Liver (tissue), 9 donors: ENCODE measurements around the gene LPP. TPM values are rescaled to one million over a fixed set of nuclear protein-coding genes. Genes with fewer than 3 reads are reported as not detected.
A peak's percentile ranks its signal among the peaks of the same experiment; 100 is the strongest.

Experiments
- DNase-seq: peaks from one replicate; pipeline ENCODE4 v3.0.0-alpha.2; 2017; ENCODE audit warnings: low spot score
- H3K27ac ChIP-seq, 2 donors: one replicate each; pipeline ENCODE4 v1.7.0; 2013; ENCODE audit warnings: inconsistent platforms in 2 of 2, low read length in 2 of 2, control low read depth in 1 of 2, low read depth in 1 of 2, mild to moderate bottlenecking in 1 of 2
- H3K27me3 ChIP-seq, 4 donors: one replicate each; pipeline versions ENCODE4 v1.6.1 to v1.7.0; 2013; ENCODE audit warnings: low read length in 3 of 4, inconsistent platforms in 1 of 4, mild to moderate bottlenecking in 1 of 4, moderate library complexity in 1 of 4; ENCODE audit not compliant: control insufficient read depth in 4 of 4, insufficient read depth in 4 of 4
- H3K36me3 ChIP-seq, 4 donors: one replicate each; pipeline versions ENCODE4 v1.6.1 to v1.7.0; 2013; ENCODE audit warnings: low read length in 3 of 4, mild to moderate bottlenecking in 3 of 4, low read depth in 1 of 4, moderate library complexity in 1 of 4; ENCODE audit not compliant: control insufficient read depth in 4 of 4, insufficient read depth in 3 of 4
- H3K4me1 ChIP-seq, 4 donors: one replicate each; pipeline versions ENCODE4 v1.6.1 to v1.7.0; 2013; ENCODE audit warnings: low read length in 3 of 4, mild to moderate bottlenecking in 3 of 4, moderate library complexity in 1 of 4; ENCODE audit not compliant: control insufficient read depth in 4 of 4, insufficient read depth in 4 of 4
- H3K4me3 ChIP-seq, 3 donors: one replicate each; pipeline versions ENCODE4 v1.6.1 to v1.7.0; 2013; ENCODE audit warnings: low read length in 3 of 3, control low read depth in 1 of 3, low read depth in 1 of 3, mild to moderate bottlenecking in 1 of 3
- H3K9ac ChIP-seq, 2 donors: one replicate each; pipeline ENCODE4 v1.7.0; 2013; ENCODE audit warnings: low read length in 2 of 2, mild to moderate bottlenecking in 2 of 2, moderate library complexity in 2 of 2, control low read depth in 1 of 2, low read depth in 1 of 2
- H3K9me3 ChIP-seq, 4 donors: one replicate each; pipeline versions ENCODE4 v1.6.1 to v1.7.0; 2013; ENCODE audit warnings: low read length in 3 of 4; ENCODE audit not compliant: control insufficient read depth in 4 of 4
- ATF3 ChIP-seq: IDR thresholded peaks from 2 replicates; pipeline ENCODE4 v1.6.1; 2016; ENCODE audit warnings: antibody characterized with exemption
- EGR1 ChIP-seq, 2 donors: IDR thresholded peaks; 2 replicates each; pipeline ENCODE4 v1.6.1; 2016 to 2018; ENCODE audit warnings: antibody characterized with exemption in 2 of 2, low read depth in 2 of 2
- FOXA1 ChIP-seq: IDR thresholded peaks from 2 replicates; pipeline ENCODE4 v1.6.1; 2016; ENCODE audit warnings: antibody characterized with exemption
- FOXA2 ChIP-seq: IDR thresholded peaks from 2 replicates; pipeline ENCODE4 v1.6.1; 2016; ENCODE audit warnings: antibody characterized with exemption
- GABPA ChIP-seq, 2 donors: IDR thresholded peaks in 1 of 2; conservative IDR thresholded peaks in 1 of 2; 2 replicates each; pipeline ENCODE4 v1.6.1; 2016; ENCODE audit warnings: antibody characterized with exemption in 2 of 2, mild to moderate bottlenecking in 1 of 2, moderate library complexity in 1 of 2
- HNF4A ChIP-seq, 2 donors: conservative IDR thresholded peaks; 2 replicates each; pipeline ENCODE4 v1.6.1; 2016; ENCODE audit warnings: antibody characterized with exemption in 2 of 2, mild to moderate bottlenecking in 2 of 2
- HNF4G ChIP-seq: IDR thresholded peaks from 2 replicates; pipeline ENCODE4 v1.6.1; 2016; ENCODE audit warnings: antibody characterized with exemption
- JUND ChIP-seq, 2 donors: IDR thresholded peaks; 2 replicates each; pipeline ENCODE4 v1.6.1; 2016; ENCODE audit warnings: antibody characterized with exemption in 2 of 2
- MAX ChIP-seq: IDR thresholded peaks from 2 replicates; pipeline ENCODE4 v1.6.1; 2016; ENCODE audit warnings: antibody characterized with exemption
- NR2F2 ChIP-seq: IDR thresholded peaks from 2 replicates; pipeline ENCODE4 v1.6.1; 2016; ENCODE audit warnings: antibody characterized with exemption
- RAD21 ChIP-seq, 2 donors: IDR thresholded peaks; 2 replicates each; pipeline ENCODE4 v1.6.1; 2016; ENCODE audit warnings: antibody characterized with exemption in 2 of 2, mild to moderate bottlenecking in 2 of 2
- REST ChIP-seq: IDR thresholded peaks from 2 replicates; pipeline ENCODE4 v1.6.1; 2016; ENCODE audit warnings: antibody characterized with exemption, mild to moderate bottlenecking
- RXRA ChIP-seq, 2 donors: IDR thresholded peaks; 2 replicates each; pipeline ENCODE4 v1.6.1; 2017 to 2018; ENCODE audit warnings: antibody characterized with exemption in 2 of 2, mild to moderate bottlenecking in 1 of 2
- SP1 ChIP-seq: IDR thresholded peaks from 2 replicates; pipeline ENCODE4 v1.6.1; 2018; ENCODE audit warnings: antibody characterized with exemption, mild to moderate bottlenecking
- TAF1 ChIP-seq: conservative IDR thresholded peaks from 2 replicates; pipeline ENCODE4 v1.6.1; 2016; ENCODE audit warnings: antibody characterized with exemption, mild to moderate bottlenecking
- YY1 ChIP-seq: IDR thresholded peaks from 2 replicates; pipeline ENCODE4 v1.6.1; 2016; ENCODE audit warnings: antibody characterized with exemption, mild to moderate bottlenecking
- ZBTB33 ChIP-seq: IDR thresholded peaks from 2 replicates; pipeline ENCODE4 v1.6.1; 2016; ENCODE audit warnings: antibody characterized with exemption
- WGBS: extraction: QIAGEN DNeasy Blood & Tissue Kit; methylation state at CpG from one replicate; pipeline ENCODE4 v1.1.7; 2013; 5-methylcytosine and 5-hydroxymethylcytosine counted together
- polyA plus RNA-seq, 2 donors: library from polyadenylated mRNA; stranded (reverse) in 1 of 2; unstranded in 1 of 2; fragments of 200-250 nt in 1 of 2; fragments of >200 nt in 1 of 2; fragmentation: Nextera tagmentation in 1 of 2; extraction: Ambion mirVana in 1 of 2; gene quantifications; one replicate each; pipeline versions ENCODE4 v1.2.1 to v1.2.3, GENCODE V29; 2013 to 2015
- total RNA-seq, 2 donors: library from RNA; depleted of rRNA; stranded (reverse); fragments of >200 nt; gene quantifications; one replicate each; pipeline ENCODE4 v1.2.3, GENCODE V29; 2014
- donor health status: healthy.
- donor health status: healthy.
- donor health status: healthy.
- donor health status: healthy.
- donor health status: healthy.

LPP gene
- total and polyA plus RNA-seq, 4 donors = 3.3 to 53.7 (median 28.2) TPM

- TF ChIP-seq RXRA (IDR thresholded peaks at IDR 0.05) = peak in 1 of 2 donors; percentile 23
- TF ChIP-seq FOXA2 = no peak
- TF ChIP-seq JUND (IDR thresholded peaks at IDR 0.05) = no peak
- peak in 1 of 2 donors; percentile 9 for TF ChIP-seq RAD21 (IDR thresholded peaks at IDR 0.05)
- TF ChIP-seq FOXA1 = no peak
- no peak for TF ChIP-seq EGR1 (IDR thresholded peaks at IDR 0.05; ENCODE audit: low read depth in 2 of 2)
- no peak for TF ChIP-seq TAF1
- peak; percentile 52 to 75 for TF ChIP-seq HNF4A (conservative IDR thresholded peaks at IDR 0.05)
- no peak for TF ChIP-seq HNF4G
- no peak for TF ChIP-seq YY1
- no peak for TF ChIP-seq ATF3
- DNase-seq = no peak
- no peaks in the 10 kb centered on the region for H3K9me3 ChIP-seq
- peaks cover 0 to 11% (median 6%) of the 10 kb centered on the region in 4 donors for H3K4me1 ChIP-seq
- H3K9ac ChIP-seq = no peak overlapping the region
- no peak overlapping the region for H3K27ac ChIP-seq
- H3K36me3 ChIP-seq = peaks cover 0 to 2% (median 0%) of the 10 kb centered on the region in 4 donors
- H3K27me3 ChIP-seq = no peaks in the 10 kb centered on the region
- H3K4me3 ChIP-seq = no peak overlapping the region
These were observed 182.2 kb downstream of the LPP start for GRCh38 chr3:188336178-188336577.

- H3K4me3 ChIP-seq = no peak overlapping the region
- TF ChIP-seq REST (no peak), FOXA2 (no peak), RXRA (IDR thresholded peaks at IDR 0.05) (no peak), NR2F2 (no peak), HNF4G (no peak), GABPA (IDR thresholded peaks at IDR 0.05 in 1 of 2, conservative IDR thresholded peaks at IDR 0.05 in 1 of 2) (no peak), HNF4A (conservative IDR thresholded peaks at IDR 0.05) (no peak), MAX (no peak), FOXA1 (no peak), EGR1 (IDR thresholded peaks at IDR 0.05; ENCODE audit: low read depth in 2 of 2) (no peak)
- H3K27ac ChIP-seq = no peak overlapping the region
- H3K36me3 ChIP-seq = peaks cover 0 to 2% (median 0%) of the 10 kb centered on the region in 4 donors
- H3K27me3 ChIP-seq = no peaks in the 10 kb centered on the region
- DNase-seq = no peak
- H3K4me1 ChIP-seq = peaks cover 3 to 20% (median 8%) of the 10 kb centered on the region in 4 donors
- no peaks in the 10 kb centered on the region for H3K9me3 ChIP-seq
- no peak overlapping the region for H3K9ac ChIP-seq
- WGBS = 99% methylated on average over 4 of the region's 4 CpGs
These were observed 183.3 kb downstream of the LPP start for GRCh38 chr3:188337232-188337631.

GRCh38 chr3:188338086-188338485, 184.1 kb downstream of the LPP start:
- no peaks in the 10 kb centered on the region for H3K9me3 ChIP-seq
- DNase-seq = no peak
- H3K9ac ChIP-seq = no peak overlapping the region
- TF ChIP-seq SP1 = no peak
- TF ChIP-seq FOXA1 = no peak
- no peak for TF ChIP-seq EGR1 (IDR thresholded peaks at IDR 0.05; ENCODE audit: low read depth in 2 of 2)
- no peak for TF ChIP-seq ZBTB33
- TF ChIP-seq FOXA2 = no peak
- TF ChIP-seq HNF4G = no peak
- H3K4me1 ChIP-seq = peaks cover 4 to 20% (median 9%) of the 10 kb centered on the region in 4 donors
- H3K27ac ChIP-seq = no peak overlapping the region
- peaks cover 0 to 2% (median 0%) of the 10 kb centered on the region in 4 donors for H3K36me3 ChIP-seq
- no peak overlapping the region for H3K4me3 ChIP-seq
- H3K27me3 ChIP-seq = no peaks in the 10 kb centered on the region
